WTC11 (cell line): ENCODE results near the gene TTC7B. TPM values are rescaled to one million over a fixed set of nuclear protein-coding genes. Genes with fewer than 3 reads are reported as not detected.

Experiments
- ATAC-seq: fragments of 200-7000 bp; cut with Tn5 transposase; 2 replicates; pipeline ENCODE4 v1.10.0; 2021; ENCODE audit warnings: mild to moderate bottlenecking, moderate library complexity
- CTCF ChIA-PET: fragments of 300-600 bp; sonication (Branson Sonifier 250); formaldehyde crosslinking; loops from one replicate; lab custom pipeline; 2021; ENCODE audit warnings: antibody characterized with exemption; lab: Charles Lee
- POLR2A ChIA-PET: fragments of 350-600 bp; sonication (Branson Sonifier 250); formaldehyde crosslinking; loops from one replicate; lab custom pipeline; 2021; ENCODE audit warnings: antibody characterized with exemption; lab: Charles Lee
- DNase-seq: peaks from one replicate; pipeline ENCODE4 v3.0.0; 2021; ENCODE audit warnings: low spot score
- H3K27ac Mint-ChIP-seq: 2 replicates; pipeline ENCODE4 v1.8.0; 2021; ENCODE audit warnings: mixed read lengths
- H3K27me3 Mint-ChIP-seq: 2 replicates; pipeline ENCODE4 v1.8.0; 2021; ENCODE audit warnings: low read depth, mild to moderate bottlenecking, moderate library complexity, mixed read lengths
- H3K36me3 Mint-ChIP-seq: 2 replicates; pipeline ENCODE4 v1.8.0; 2021; ENCODE audit warnings: mixed read lengths
- H3K4me1 Mint-ChIP-seq: 2 replicates; pipeline ENCODE4 v1.8.0; 2022; ENCODE audit warnings: mixed read lengths
- H3K4me3 Mint-ChIP-seq: 2 replicates; pipeline ENCODE4 v1.8.0; 2021; ENCODE audit warnings: mild to moderate bottlenecking, moderate library complexity, mixed read lengths
- H3K9me3 Mint-ChIP-seq: 2 replicates; pipeline ENCODE4 v1.8.0; 2021; ENCODE audit warnings: mixed read lengths
- CBFB ChIP-seq: sonication (generic); formaldehyde crosslinking; IDR thresholded peaks from 2 replicates; pipeline ENCODE4 v1.8.1; 2022; ENCODE audit warnings: mild to moderate bottlenecking, low read depth, missing genetic modification reagents
- CREB1 ChIP-seq: sonication (generic); formaldehyde crosslinking; IDR thresholded peaks from 2 replicates; pipeline ENCODE4 v1.8.0; 2023; ENCODE audit warnings: mild to moderate bottlenecking, missing genetic modification reagents
- ESRRA ChIP-seq: sonication (generic); formaldehyde crosslinking; IDR thresholded peaks from 2 replicates; pipeline ENCODE4 v1.8.1; 2022; ENCODE audit warnings: mild to moderate bottlenecking, missing genetic modification reagents, borderline replicate concordance
- NFE2L1 ChIP-seq: sonication (generic); formaldehyde crosslinking; IDR thresholded peaks from 2 replicates; pipeline ENCODE4 v1.8.1; 2023; ENCODE audit warnings: missing genetic modification reagents
- NR2C2 ChIP-seq: sonication (generic); formaldehyde crosslinking; IDR thresholded peaks from 2 replicates; pipeline ENCODE4 v1.8.0; 2022; ENCODE audit warnings: mild to moderate bottlenecking, missing genetic modification reagents
- PRRX2 ChIP-seq: fragments of 250-450 bp; sonication (Bioruptor Pico); IDR thresholded peaks from 2 replicates; pipeline ENCODE4 v1.8.0; 2021; ENCODE audit warnings: mild to moderate bottlenecking
- SMAD4 ChIP-seq: sonication (generic); formaldehyde crosslinking; IDR thresholded peaks from 2 replicates; pipeline ENCODE4 v1.8.0; 2022; ENCODE audit warnings: mild to moderate bottlenecking, missing genetic modification reagents
- SOX15 ChIP-seq: fragments of 250-450 bp; sonication (Bioruptor Pico); IDR thresholded peaks from 2 replicates; pipeline ENCODE4 v1.9.0; 2021; ENCODE audit warnings: mild to moderate bottlenecking
- TEAD1 ChIP-seq: sonication (generic); formaldehyde crosslinking; IDR thresholded peaks from 2 replicates; pipeline ENCODE4 v1.8.0; 2022; ENCODE audit warnings: mild to moderate bottlenecking, missing genetic modification reagents
- TEAD4 ChIP-seq: sonication (generic); formaldehyde crosslinking; IDR thresholded peaks from 2 replicates; pipeline ENCODE4 v1.8.0; 2022; ENCODE audit warnings: mild to moderate bottlenecking, missing genetic modification reagents
- TP53 ChIP-seq: sonication (generic); formaldehyde crosslinking; IDR thresholded peaks from 2 replicates; pipeline ENCODE4 v1.8.1; 2023; ENCODE audit warnings: mild to moderate bottlenecking, missing genetic modification reagents
- ZNF219 ChIP-seq: sonication (generic); formaldehyde crosslinking; IDR thresholded peaks from 2 replicates; pipeline ENCODE4 v1.8.0; 2023; ENCODE audit warnings: missing genetic modification reagents, mild to moderate bottlenecking, borderline replicate concordance
- ZNF396 ChIP-seq: fragments of 250-450 bp; sonication (Bioruptor Pico); IDR thresholded peaks from 2 replicates; pipeline ENCODE4 v1.8.0; 2021; ENCODE audit warnings: mild to moderate bottlenecking, moderate library complexity, borderline replicate concordance
- ZNF416 ChIP-seq: fragments of 250-450 bp; sonication (Bioruptor Pico); IDR thresholded peaks from 2 replicates; pipeline ENCODE4 v1.9.0; 2021; ENCODE audit warnings: mild to moderate bottlenecking, inconsistent platforms
- ZNF423 ChIP-seq: fragments of 250-450 bp; sonication (Bioruptor Pico); IDR thresholded peaks from 2 replicates; pipeline ENCODE4 v2.1.2; 2022; ENCODE audit warnings: mild to moderate bottlenecking, moderate library complexity
- total RNA-seq: library from RNA; stranded (reverse); gene quantifications from 3 replicates; pipeline ENCODE4 v1.2.3, GENCODE V29; 2021
- TF ChIP-seq, protein P1 (sequence below): sonication (generic); formaldehyde crosslinking; IDR thresholded peaks from 2 replicates; pipeline ENCODE4 v1.8.1; 2023; ENCODE audit warnings: mild to moderate bottlenecking, missing genetic modification reagents, moderate library complexity
- TF ChIP-seq, protein P2 (sequence below): sonication (generic); formaldehyde crosslinking; IDR thresholded peaks from 2 replicates; pipeline ENCODE4 v1.8.1; 2023; ENCODE audit warnings: mild to moderate bottlenecking, missing genetic modification reagents
- TF ChIP-seq, protein P3 (sequence below): fragments of 250-450 bp; sonication (Bioruptor Pico); IDR thresholded peaks from 2 replicates; pipeline ENCODE4 v1.9.0; 2021; ENCODE audit warnings: mild to moderate bottlenecking
- TF ChIP-seq, protein P4 (sequence below): sonication (generic); formaldehyde crosslinking; IDR thresholded peaks from 2 replicates; pipeline ENCODE4 v1.8.1; 2022; ENCODE audit warnings: low read depth, missing genetic modification reagents, borderline replicate concordance
- TF ChIP-seq, protein P5 (sequence below): sonication (generic); formaldehyde crosslinking; IDR thresholded peaks from 2 replicates; pipeline ENCODE4 v1.8.1; 2022; ENCODE audit warnings: missing genetic modification reagents, borderline replicate concordance
- TF ChIP-seq, protein P6 (sequence below): fragments of 250-450 bp; sonication (Bioruptor Pico); IDR thresholded peaks from 2 replicates; pipeline ENCODE4 v1.9.0; 2021; ENCODE audit warnings: moderate library complexity, mild to moderate bottlenecking, inconsistent platforms, borderline replicate concordance
- TF ChIP-seq, protein P7 (sequence below): sonication (generic); formaldehyde crosslinking; IDR thresholded peaks from 2 replicates; pipeline ENCODE4 v1.8.1; 2023; ENCODE audit warnings: mild to moderate bottlenecking, missing genetic modification reagents

The TTC7B gene
- total RNA-seq, 1 experiment from 2014 or later: 27.6 TPM

DNA sequence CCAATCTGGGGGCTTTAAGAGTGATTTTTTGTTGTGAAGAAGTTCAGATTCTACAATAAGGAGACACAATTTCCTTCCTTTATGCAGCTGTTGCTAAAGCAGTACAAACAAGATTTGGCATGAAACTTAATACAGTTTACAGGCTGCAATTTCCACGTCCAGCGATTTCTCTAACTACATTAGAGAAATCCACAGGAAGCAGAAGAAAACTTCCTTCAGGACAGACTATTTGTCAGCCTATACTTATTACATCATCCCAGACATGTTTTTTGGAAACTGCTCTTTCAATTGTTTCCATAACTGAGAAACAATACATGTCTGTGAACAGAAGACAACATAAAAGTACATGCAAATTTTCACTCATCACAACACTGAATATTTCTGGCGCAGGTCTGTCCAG is 204.3 kb downstream of the TTC7B start:
- POLR2A ChIA-PET: no interaction called here
- Mint-ChIP-seq H3K9me3 (no peaks in the 10 kb centered on the region), H3K4me1 (peaks cover 38% of the 10 kb centered on the region), H3K27ac (peak overlapping the region; percentile 8; the same call in 1 of the 2 replicates), H3K4me3 (no peak overlapping the region), H3K36me3 (no peaks in the 10 kb centered on the region), H3K27me3 (no peaks in the 10 kb centered on the region)
- CTCF ChIA-PET: no interaction called here
- TF ChIP-seq, protein P1, sequence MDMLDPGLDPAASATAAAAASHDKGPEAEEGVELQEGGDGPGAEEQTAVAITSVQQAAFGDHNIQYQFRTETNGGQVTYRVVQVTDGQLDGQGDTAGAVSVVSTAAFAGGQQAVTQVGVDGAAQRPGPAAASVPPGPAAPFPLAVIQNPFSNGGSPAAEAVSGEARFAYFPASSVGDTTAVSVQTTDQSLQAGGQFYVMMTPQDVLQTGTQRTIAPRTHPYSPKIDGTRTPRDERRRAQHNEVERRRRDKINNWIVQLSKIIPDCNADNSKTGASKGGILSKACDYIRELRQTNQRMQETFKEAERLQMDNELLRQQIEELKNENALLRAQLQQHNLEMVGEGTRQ: no peak
- TF ChIP-seq, protein P2, sequence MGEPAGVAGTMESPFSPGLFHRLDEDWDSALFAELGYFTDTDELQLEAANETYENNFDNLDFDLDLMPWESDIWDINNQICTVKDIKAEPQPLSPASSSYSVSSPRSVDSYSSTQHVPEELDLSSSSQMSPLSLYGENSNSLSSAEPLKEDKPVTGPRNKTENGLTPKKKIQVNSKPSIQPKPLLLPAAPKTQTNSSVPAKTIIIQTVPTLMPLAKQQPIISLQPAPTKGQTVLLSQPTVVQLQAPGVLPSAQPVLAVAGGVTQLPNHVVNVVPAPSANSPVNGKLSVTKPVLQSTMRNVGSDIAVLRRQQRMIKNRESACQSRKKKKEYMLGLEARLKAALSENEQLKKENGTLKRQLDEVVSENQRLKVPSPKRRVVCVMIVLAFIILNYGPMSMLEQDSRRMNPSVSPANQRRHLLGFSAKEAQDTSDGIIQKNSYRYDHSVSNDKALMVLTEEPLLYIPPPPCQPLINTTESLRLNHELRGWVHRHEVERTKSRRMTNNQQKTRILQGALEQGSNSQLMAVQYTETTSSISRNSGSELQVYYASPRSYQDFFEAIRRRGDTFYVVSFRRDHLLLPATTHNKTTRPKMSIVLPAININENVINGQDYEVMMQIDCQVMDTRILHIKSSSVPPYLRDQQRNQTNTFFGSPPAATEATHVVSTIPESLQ (CRISPR knock-in tag): no peak
- TF ChIP-seq ZNF416: no peak
- TF ChIP-seq, protein P3, sequence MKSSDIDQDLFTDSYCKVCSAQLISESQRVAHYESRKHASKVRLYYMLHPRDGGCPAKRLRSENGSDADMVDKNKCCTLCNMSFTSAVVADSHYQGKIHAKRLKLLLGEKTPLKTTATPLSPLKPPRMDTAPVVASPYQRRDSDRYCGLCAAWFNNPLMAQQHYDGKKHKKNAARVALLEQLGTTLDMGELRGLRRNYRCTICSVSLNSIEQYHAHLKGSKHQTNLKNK (CRISPR knock-in tag): no peak
- no peak for TF ChIP-seq CREB1 (CRISPR knock-in tag)
- TF ChIP-seq TEAD1 (CRISPR knock-in tag): no peak
- no peak for TF ChIP-seq SOX15 (CRISPR knock-in tag)
- TF ChIP-seq CBFB (CRISPR knock-in tag): no peak
- TF ChIP-seq PRRX2 (CRISPR knock-in tag): no peak
- ATAC-seq: no peak
- DNase-seq: no peak

DNA sequence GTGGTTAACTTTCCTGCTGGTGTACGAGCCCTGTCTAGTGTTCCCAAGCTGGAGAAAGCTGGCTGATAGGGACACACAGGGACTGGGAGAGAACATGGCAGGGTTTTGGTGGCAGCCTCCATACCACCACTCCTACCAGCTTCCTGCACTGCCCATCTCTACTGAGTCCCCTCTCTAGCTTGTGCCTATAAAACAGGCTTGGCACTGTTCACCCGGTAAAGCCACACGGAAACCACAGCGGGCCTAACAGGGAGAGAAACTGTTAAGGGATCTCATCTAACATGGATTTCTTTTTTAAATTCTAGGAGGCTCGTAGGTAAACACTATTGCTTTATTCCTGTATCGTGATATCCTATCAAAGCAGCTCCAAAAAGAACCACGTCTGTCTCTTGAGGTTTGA is 204.7 kb downstream of the TTC7B start:
- H3K4me1 Mint-ChIP-seq: peaks cover 35% of the 10 kb centered on the region
- no peaks in the 10 kb centered on the region for H3K36me3 Mint-ChIP-seq
- H3K27ac Mint-ChIP-seq: peak overlapping the region; percentile 8; the same call in 1 of the 2 replicates
- no peaks in the 10 kb centered on the region for H3K27me3 Mint-ChIP-seq
- ChIA-PET CTCF (no interaction called here), POLR2A (no interaction called here)
- DNase-seq: no peak
- no peak for ATAC-seq
- H3K4me3 Mint-ChIP-seq: no peak overlapping the region
- H3K9me3 Mint-ChIP-seq: no peaks in the 10 kb centered on the region
- TF ChIP-seq SMAD4 (CRISPR knock-in tag) (no peak), TP53 (CRISPR knock-in tag) (no peak), ZNF219 (CRISPR knock-in tag) (no peak), CBFB (CRISPR knock-in tag) (no peak), ESRRA (CRISPR knock-in tag) (no peak), NR2C2 (CRISPR knock-in tag) (no peak), ZNF396 (CRISPR knock-in tag) (no peak), NFE2L1 (CRISPR knock-in tag) (no peak), TEAD4 (CRISPR knock-in tag) (no peak), ZNF423 (CRISPR knock-in tag) (no peak)
- TF ChIP-seq, protein P4, sequence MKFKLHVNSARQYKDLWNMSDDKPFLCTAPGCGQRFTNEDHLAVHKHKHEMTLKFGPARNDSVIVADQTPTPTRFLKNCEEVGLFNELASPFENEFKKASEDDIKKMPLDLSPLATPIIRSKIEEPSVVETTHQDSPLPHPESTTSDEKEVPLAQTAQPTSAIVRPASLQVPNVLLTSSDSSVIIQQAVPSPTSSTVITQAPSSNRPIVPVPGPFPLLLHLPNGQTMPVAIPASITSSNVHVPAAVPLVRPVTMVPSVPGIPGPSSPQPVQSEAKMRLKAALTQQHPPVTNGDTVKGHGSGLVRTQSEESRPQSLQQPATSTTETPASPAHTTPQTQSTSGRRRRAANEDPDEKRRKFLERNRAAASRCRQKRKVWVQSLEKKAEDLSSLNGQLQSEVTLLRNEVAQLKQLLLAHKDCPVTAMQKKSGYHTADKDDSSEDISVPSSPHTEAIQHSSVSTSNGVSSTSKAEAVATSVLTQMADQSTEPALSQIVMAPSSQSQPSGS (CRISPR knock-in tag): no peak
- TF ChIP-seq, protein P5, sequence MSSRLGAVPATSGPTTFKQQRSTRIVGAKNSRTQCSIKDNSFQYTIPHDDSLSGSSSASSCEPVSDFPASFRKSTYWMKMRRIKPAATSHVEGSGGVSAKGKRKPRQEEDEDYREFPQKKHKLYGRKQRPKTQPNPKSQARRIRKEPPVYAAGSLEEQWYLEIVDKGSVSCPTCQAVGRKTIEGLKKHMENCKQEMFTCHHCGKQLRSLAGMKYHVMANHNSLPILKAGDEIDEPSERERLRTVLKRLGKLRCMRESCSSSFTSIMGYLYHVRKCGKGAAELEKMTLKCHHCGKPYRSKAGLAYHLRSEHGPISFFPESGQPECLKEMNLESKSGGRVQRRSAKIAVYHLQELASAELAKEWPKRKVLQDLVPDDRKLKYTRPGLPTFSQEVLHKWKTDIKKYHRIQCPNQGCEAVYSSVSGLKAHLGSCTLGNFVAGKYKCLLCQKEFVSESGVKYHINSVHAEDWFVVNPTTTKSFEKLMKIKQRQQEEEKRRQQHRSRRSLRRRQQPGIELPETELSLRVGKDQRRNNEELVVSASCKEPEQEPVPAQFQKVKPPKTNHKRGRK: no peak
- TF ChIP-seq, protein P6, sequence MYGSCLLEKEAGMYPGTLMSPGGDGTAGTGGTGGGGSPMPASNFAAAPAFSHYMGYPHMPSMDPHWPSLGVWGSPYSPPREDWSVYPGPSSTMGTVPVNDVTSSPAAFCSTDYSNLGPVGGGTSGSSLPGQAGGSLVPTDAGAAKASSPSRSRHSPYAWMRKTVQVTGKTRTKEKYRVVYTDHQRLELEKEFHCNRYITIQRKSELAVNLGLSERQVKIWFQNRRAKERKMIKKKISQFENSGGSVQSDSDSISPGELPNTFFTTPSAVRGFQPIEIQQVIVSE (CRISPR knock-in tag): no peak
- TF ChIP-seq, protein P7, sequence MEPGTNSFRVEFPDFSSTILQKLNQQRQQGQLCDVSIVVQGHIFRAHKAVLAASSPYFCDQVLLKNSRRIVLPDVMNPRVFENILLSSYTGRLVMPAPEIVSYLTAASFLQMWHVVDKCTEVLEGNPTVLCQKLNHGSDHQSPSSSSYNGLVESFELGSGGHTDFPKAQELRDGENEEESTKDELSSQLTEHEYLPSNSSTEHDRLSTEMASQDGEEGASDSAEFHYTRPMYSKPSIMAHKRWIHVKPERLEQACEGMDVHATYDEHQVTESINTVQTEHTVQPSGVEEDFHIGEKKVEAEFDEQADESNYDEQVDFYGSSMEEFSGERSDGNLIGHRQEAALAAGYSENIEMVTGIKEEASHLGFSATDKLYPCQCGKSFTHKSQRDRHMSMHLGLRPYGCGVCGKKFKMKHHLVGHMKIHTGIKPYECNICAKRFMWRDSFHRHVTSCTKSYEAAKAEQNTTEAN (CRISPR knock-in tag): no peak
